ENCODE measurements around the gene DFFB.
"Not testable (repeated sequence)": the region's sequence is repeated elsewhere in the genome, so short reads cannot be mapped to it uniquely, and the experiment has no call there.

DFFB gene

GRCh38 chr1:3856923-3857790 lies at the start of gene DFFB, which contains the start of gene CEP104:
Gene DFFB (plus strand): TSS chr1:3857476. CDS start chr1:3857604, 128 bp downstream.
Gene CEP104 (minus strand): TSS chr1:3857211. CDS start chr1:3852407, 4,804 bp downstream.
- peak; percentile 97 to 99 for DNase-seq

- DNase-seq: no peak
Observed at GRCh38 chr1:3807769-3808168, 49.5 kb upstream of the DFFB start.

- DNase-seq: no peak
Observed at GRCh38 chr1:3809680-3810079, 47.6 kb upstream of the DFFB start.

GRCh38 chr1:3810149-3810761 lies 47.0 kb upstream of the DFFB start:
- DNase-seq: not testable (repeated sequence)

GRCh38 chr1:3811595-3811911 lies 45.7 kb upstream of the DFFB start:
- DNase-seq: no peak

- no peak for DNase-seq
Observed at GRCh38 chr1:3814065-3814464, 43.2 kb upstream of the DFFB start.

GRCh38 chr1:3814771-3815561 lies 42.3 kb upstream of the DFFB start:
- DNase-seq: no peak

- no peak for DNase-seq
Observed at GRCh38 chr1:3816331-3817137, 40.7 kb upstream of the DFFB start.

- no peak for DNase-seq
Observed at GRCh38 chr1:3817138-3817740, 40.0 kb upstream of the DFFB start.

- DNase-seq: no peak
Observed at GRCh38 chr1:3817821-3818597, 39.3 kb upstream of the DFFB start.

GRCh38 chr1:3819771-3820200 lies 37.5 kb upstream of the DFFB start:
- DNase-seq: no peak

GRCh38 chr1:3820316-3820715 lies 37.0 kb upstream of the DFFB start:
- no peak for DNase-seq

GRCh38 chr1:3821004-3821403 lies 36.3 kb upstream of the DFFB start:
- peak; percentile 14 to 48 for DNase-seq

GRCh38 chr1:3821447-3821846 lies 35.8 kb upstream of the DFFB start:
- DNase-seq: no peak

- DNase-seq: no peak
Observed at GRCh38 chr1:3821908-3822307, 35.4 kb upstream of the DFFB start.

- DNase-seq: no peak
Observed at GRCh38 chr1:3822421-3822820, 34.9 kb upstream of the DFFB start.

GRCh38 chr1:3824650-3825049 lies 32.6 kb upstream of the DFFB start:
- DNase-seq: no peak

- DNase-seq: no peak
Observed at GRCh38 chr1:3825356-3825755, 31.9 kb upstream of the DFFB start.

GRCh38 chr1:3827813-3828307 lies 29.4 kb upstream of the DFFB start:
- DNase-seq: no peak

- no peak for DNase-seq
Observed at GRCh38 chr1:3828391-3828790, 28.9 kb upstream of the DFFB start.

GRCh38 chr1:3831689-3832088 lies 25.6 kb upstream of the DFFB start:
- DNase-seq: no peak
